GM18502 (cell line): ENCODE measurements around the gene GPR108.

Experiments used
- ATAC-seq: cut with Tn5 transposase; IDR thresholded peaks from one replicate; pipeline ENCODE4 v1.9.1; 2021; ENCODE audit warnings: mild to moderate bottlenecking; ENCODE audit not compliant: unreplicated experiment, poor library complexity

The GPR108 gene

GRCh38 chr19:6738787-6739389 is 1.5 kb upstream of the GPR108 start:
- no peak for ATAC-seq

- peak; percentile 0 for ATAC-seq
Observed at GRCh38 chr19:6737873-6738786, 750 bp upstream of the GPR108 start.

- ATAC-seq = no peak
Observed at GRCh38 chr19:6736917-6737283, 480 bp downstream of the GPR108 start.

- no peak for ATAC-seq
Observed at GRCh38 chr19:6736169-6736916, 1.0 kb downstream of the GPR108 start.

- ATAC-seq = no peak
Observed at GRCh38 chr19:6735181-6735911, 2.0 kb downstream of the GPR108 start.

- no peak for ATAC-seq
Observed at GRCh38 chr19:6734096-6734696, 3.2 kb downstream of the GPR108 start.

- ATAC-seq = no peak
Observed at GRCh38 chr19:6733338-6734095, 3.9 kb downstream of the GPR108 start.

- ATAC-seq = no peak
Observed at GRCh38 chr19:6732803-6733337, 4.5 kb downstream of the GPR108 start.

- no peak for ATAC-seq
Observed at GRCh38 chr19:6731822-6732221, 5.6 kb downstream of the GPR108 start.

- ATAC-seq = no peak
Observed at GRCh38 chr19:6730941-6731670, 6.3 kb downstream of the GPR108 start.

- no peak for ATAC-seq
Observed at GRCh38 chr19:6730153-6730804, 7.1 kb downstream of the GPR108 start.

GRCh38 chr19:6729573-6730152 is 7.7 kb downstream of the GPR108 start:
- no peak for ATAC-seq

- ATAC-seq = no peak
Observed at GRCh38 chr19:6728346-6728745, 9.0 kb downstream of the GPR108 start.

GRCh38 chr19:6725513-6726231 is 11.7 kb downstream of the GPR108 start:
- ATAC-seq = no peak

GRCh38 chr19:6724631-6725492 is 12.5 kb downstream of the GPR108 start:
- ATAC-seq = no peak

GRCh38 chr19:6723738-6724137 is 13.6 kb downstream of the GPR108 start:
- ATAC-seq = no peak
